Endodermal cell (in vitro differentiated cells): ENCODE results near the gene TIMM8B. TPM values are rescaled to one million over a fixed set of nuclear protein-coding genes. Genes with fewer than 3 reads are reported as not detected.
"Not testable (repeated sequence)": the region's sequence is repeated elsewhere in the genome, so short reads cannot be mapped to it uniquely, and the experiment has no call there.

Source experiments
- DNase-seq: peaks from one replicate; pipeline ENCODE4 v3.0.0-alpha.2; 2017
- H3K27ac ChIP-seq: 2 replicates; pipeline ENCODE4 v1.5.1; 2013; ENCODE audit warnings: mild to moderate bottlenecking, low read depth, low read length, moderate library complexity
- H3K27me3 ChIP-seq: 2 replicates; pipeline ENCODE4 v1.6.1; 2013; ENCODE audit warnings: mild to moderate bottlenecking, low read length, moderate library complexity; ENCODE audit not compliant: insufficient read depth, control insufficient read depth, poor library complexity, severe bottlenecking
- H3K36me3 ChIP-seq: 2 replicates; pipeline ENCODE4 v1.7.0; 2013; ENCODE audit warnings: mild to moderate bottlenecking, low read length, moderate library complexity; ENCODE audit not compliant: control insufficient read depth, insufficient read depth
- H3K4me1 ChIP-seq: one replicate; pipeline ENCODE4 v1.7.0; 2013; ENCODE audit warnings: low read length; ENCODE audit not compliant: control insufficient read depth, insufficient read depth
- H3K4me3 ChIP-seq: 2 replicates; pipeline ENCODE4 v1.5.1; 2013; ENCODE audit warnings: mild to moderate bottlenecking, low read length, moderate library complexity
- H3K9ac ChIP-seq: 2 replicates; pipeline ENCODE4 v1.6.1; 2013; ENCODE audit warnings: mild to moderate bottlenecking, low read length, moderate library complexity; ENCODE audit not compliant: poor library complexity, severe bottlenecking; ENCODE audit errors: extremely low read depth
- H3K9me3 ChIP-seq: 2 replicates; pipeline ENCODE4 v1.6.1; 2013; ENCODE audit warnings: mild to moderate bottlenecking, low read length, moderate library complexity; ENCODE audit not compliant: control insufficient read depth
- H3K27ac Mint-ChIP-seq: 2 replicates; pipeline ENCODE4 v1.8.0; 2020; ENCODE audit warnings: mixed read lengths
- H3K27me3 Mint-ChIP-seq: 2 replicates; pipeline ENCODE4 v1.8.0; 2021; ENCODE audit warnings: mild to moderate bottlenecking, mixed read lengths; ENCODE audit not compliant: insufficient read depth
- H3K36me3 Mint-ChIP-seq: 2 replicates; pipeline ENCODE4 v1.8.0; 2020; ENCODE audit warnings: low read depth, mixed read lengths
- H3K4me1 Mint-ChIP-seq: 2 replicates; pipeline ENCODE4 v1.8.0; 2020; ENCODE audit warnings: mixed read lengths
- H3K4me3 Mint-ChIP-seq: 2 replicates; pipeline ENCODE4 v1.8.0; 2020; ENCODE audit warnings: mild to moderate bottlenecking, moderate library complexity, mixed read lengths
- H3K9me3 Mint-ChIP-seq: 2 replicates; pipeline ENCODE4 v1.8.0; 2020; ENCODE audit warnings: mild to moderate bottlenecking, mixed read lengths
- CTCF ChIP-seq: fragments of 200-600 bp; sonication (generic); conservative IDR thresholded peaks from 2 replicates; pipeline ENCODE4 v1.5.0; 2021; ENCODE audit warnings: antibody characterized with exemption, mild to moderate bottlenecking
- WGBS, 2 experiments: methylation state at CpG; one replicate each; pipeline versions ENCODE4 v1.1.5 to v1.1.7; 2013; ENCODE audit warnings: missing lambda C conversion rate in 2 of 2, mixed read lengths in 1 of 2; ENCODE audit not compliant: insufficient coverage in 1 of 2, insufficient read length in 1 of 2; 5-methylcytosine and 5-hydroxymethylcytosine counted together
- total RNA-seq, 2 donors: library from RNA; stranded (reverse); fragmentation: NEBNext Ultra II Directional in 1 of 2; extraction: Animal tissue kit (Norgen Biotek cat#: 25700) in 1 of 2; gene quantifications; 2 replicates in 1 of 2; 3 replicates in 1 of 2; pipeline ENCODE4 v1.2.1, GENCODE V29; 2021

TIMM8B gene
- total RNA-seq, 2 donors from 2014 or later, result 65.1 to 71.3 TPM

- Mint-ChIP-seq H3K4me1 (no peaks in the 10 kb centered on the region), H3K4me3 (no peak overlapping the region), H3K27me3 (no peaks in the 10 kb centered on the region), H3K36me3 (peaks cover 88% of the 10 kb centered on the region), H3K27ac (no peak overlapping the region), H3K9me3 (peaks cover 7% of the 10 kb centered on the region)
- no peaks in the 10 kb centered on the region for H3K9me3 ChIP-seq
- no peaks in the 10 kb centered on the region for H3K27me3 ChIP-seq
- no peak overlapping the region for H3K27ac ChIP-seq
- no peak for TF ChIP-seq CTCF
- DNase-seq, result no peak
- 50% methylated on average over 2 of the region's 2 CpGs; no CpG with 5 or more reads in 1 of the 2 experiments for WGBS, 2 experiments
- peaks cover 3% of the 10 kb centered on the region for H3K4me1 ChIP-seq
- no peak overlapping the region for H3K4me3 ChIP-seq
- H3K36me3 ChIP-seq, result peaks cover 89% of the 10 kb centered on the region
- H3K9ac ChIP-seq, result no peak overlapping the region
Observed at GRCh38 chr11:112049777-112050176, 36.8 kb downstream of the TIMM8B start.

- not testable (repeated sequence) for H3K27ac Mint-ChIP-seq, DNase-seq, H3K9me3 ChIP-seq, H3K27me3 ChIP-seq, H3K4me1 ChIP-seq, H3K4me3 ChIP-seq, H3K9ac ChIP-seq, H3K27ac ChIP-seq, H3K27me3 Mint-ChIP-seq, H3K9me3 Mint-ChIP-seq, H3K4me3 Mint-ChIP-seq, H3K4me1 Mint-ChIP-seq
- H3K36me3 ChIP-seq, result peaks cover 90% of the 10 kb centered on the region
- peaks cover 88% of the 10 kb centered on the region for H3K36me3 Mint-ChIP-seq
- whole genome bisulfite sequencing, 2 experiments, result 97 to 100% methylated on average over 2 to 3 of the region's 3 CpGs
Observed at GRCh38 chr11:112048256-112048655, 38.3 kb downstream of the TIMM8B start.

- peaks cover 84% of the 10 kb centered on the region for H3K36me3 Mint-ChIP-seq
- H3K27me3 Mint-ChIP-seq, H3K27ac ChIP-seq, H3K9me3 ChIP-seq, H3K9ac ChIP-seq, H3K4me1 ChIP-seq, H3K27ac Mint-ChIP-seq, H3K27me3 ChIP-seq, H3K4me1 Mint-ChIP-seq, DNase-seq, H3K4me3 ChIP-seq, H3K9me3 Mint-ChIP-seq, H3K4me3 Mint-ChIP-seq: not testable (repeated sequence)
- WGBS, 2 experiments, result 96 to 100% methylated on average over 1 of the region's 2 CpGs
- peaks cover 88% of the 10 kb centered on the region for H3K36me3 ChIP-seq
Observed at GRCh38 chr11:112046647-112047046, 39.9 kb downstream of the TIMM8B start.

- no peak for DNase-seq
- H3K27me3 Mint-ChIP-seq, result no peaks in the 10 kb centered on the region
- Histone ChIP-seq H3K27ac (no peak overlapping the region), H3K4me1 (no peaks in the 10 kb centered on the region), H3K36me3 (peaks cover 85% of the 10 kb centered on the region), H3K9me3 (no peaks in the 10 kb centered on the region), H3K4me3 (no peak overlapping the region), H3K9ac (no peak overlapping the region), H3K27me3 (no peaks in the 10 kb centered on the region)
- H3K4me1 Mint-ChIP-seq, result no peaks in the 10 kb centered on the region
- H3K4me3 Mint-ChIP-seq, result no peak overlapping the region
- H3K9me3 Mint-ChIP-seq, result peaks cover 7% of the 10 kb centered on the region
- 100% methylated on average over 1 to 4 of the region's 4 CpGs for WGBS, 2 experiments
- TF ChIP-seq CTCF, result no peak
- H3K36me3 Mint-ChIP-seq, result peaks cover 82% of the 10 kb centered on the region
- no peak overlapping the region for H3K27ac Mint-ChIP-seq
Observed at GRCh38 chr11:112044961-112045360, 41.6 kb downstream of the TIMM8B start.
